Tibial nerve (tissue), 4 donors: ENCODE measurements around the gene ABI1.

Experiments used
- EP300 ChIP-seq, 2 donors: sonication (generic); formaldehyde crosslinking; IDR thresholded peaks; one replicate each; pipeline ENCODE4 v1.6.1; 2017; ENCODE audit warnings: antibody characterized with exemption in 2 of 2, mild to moderate bottlenecking in 1 of 2
- POLR2A ChIP-seq, 2 donors: fragments of 450-650 bp; IDR thresholded peaks; one replicate each; pipeline ENCODE4 v1.6.1; 2017; ENCODE audit warnings: antibody characterized with exemption in 2 of 2, mild to moderate bottlenecking in 2 of 2, moderate library complexity in 2 of 2
- TF ChIP-seq, protein P1 (sequence below), 5 experiments: fragments of 200-600 bp in 3 of 5; fragments of 450-650 bp in 2 of 5; sonication (generic) in 3 of 5; IDR thresholded peaks; one replicate each; pipeline ENCODE4 v1.5.1; 2016 to 2019; ENCODE audit warnings: antibody characterized with exemption in 5 of 5, mild to moderate bottlenecking in 3 of 5, moderate library complexity in 2 of 5

DNA sequence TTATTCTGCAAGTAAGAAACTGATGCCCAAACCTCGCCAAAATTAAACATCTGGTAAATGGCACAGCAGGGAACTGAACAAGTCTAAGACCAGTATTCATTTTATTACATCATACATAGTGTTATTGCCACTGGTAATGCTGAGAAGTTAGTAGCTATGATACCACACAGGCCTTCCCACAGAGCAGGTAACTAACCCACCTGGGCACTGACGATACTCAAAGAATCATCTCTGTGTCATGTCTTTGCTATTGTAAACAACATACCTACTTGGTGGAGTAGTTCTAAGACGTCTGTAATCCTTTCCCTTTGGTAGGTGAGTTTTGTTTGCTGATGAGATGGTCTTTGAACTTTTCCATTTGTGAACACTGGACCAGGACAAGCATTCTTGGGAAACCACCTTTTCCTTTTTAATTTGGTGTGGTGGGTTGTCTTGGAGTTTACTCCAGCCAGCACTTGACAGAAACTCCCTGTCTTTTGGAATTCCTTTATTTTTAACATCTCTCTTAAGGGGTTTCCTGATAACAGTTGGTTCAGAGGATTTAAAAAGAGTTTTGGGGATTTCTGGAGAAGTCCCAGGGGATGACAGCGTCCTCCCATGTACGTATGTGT lies 122.4 kb downstream of the ABI1 start:
- TF ChIP-seq, protein P1, sequence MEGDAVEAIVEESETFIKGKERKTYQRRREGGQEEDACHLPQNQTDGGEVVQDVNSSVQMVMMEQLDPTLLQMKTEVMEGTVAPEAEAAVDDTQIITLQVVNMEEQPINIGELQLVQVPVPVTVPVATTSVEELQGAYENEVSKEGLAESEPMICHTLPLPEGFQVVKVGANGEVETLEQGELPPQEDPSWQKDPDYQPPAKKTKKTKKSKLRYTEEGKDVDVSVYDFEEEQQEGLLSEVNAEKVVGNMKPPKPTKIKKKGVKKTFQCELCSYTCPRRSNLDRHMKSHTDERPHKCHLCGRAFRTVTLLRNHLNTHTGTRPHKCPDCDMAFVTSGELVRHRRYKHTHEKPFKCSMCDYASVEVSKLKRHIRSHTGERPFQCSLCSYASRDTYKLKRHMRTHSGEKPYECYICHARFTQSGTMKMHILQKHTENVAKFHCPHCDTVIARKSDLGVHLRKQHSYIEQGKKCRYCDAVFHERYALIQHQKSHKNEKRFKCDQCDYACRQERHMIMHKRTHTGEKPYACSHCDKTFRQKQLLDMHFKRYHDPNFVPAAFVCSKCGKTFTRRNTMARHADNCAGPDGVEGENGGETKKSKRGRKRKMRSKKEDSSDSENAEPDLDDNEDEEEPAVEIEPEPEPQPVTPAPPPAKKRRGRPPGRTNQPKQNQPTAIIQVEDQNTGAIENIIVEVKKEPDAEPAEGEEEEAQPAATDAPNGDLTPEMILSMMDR (IDR thresholded peaks at IDR 0.05): no peak
- TF ChIP-seq POLR2A (IDR thresholded peaks at IDR 0.05) (no peak), EP300 (IDR thresholded peaks at IDR 0.05) (no peak)
